Glutamatergic neuron (in vitro differentiated cells): ENCODE measurements around the gene PCDHA1. TPM values are rescaled to one million over a fixed set of nuclear protein-coding genes. Genes with fewer than 3 reads are reported as not detected.
A peak's percentile ranks its signal among the peaks of the same experiment; 100 is the strongest.
"Not testable (repeated sequence)": the region's sequence is repeated elsewhere in the genome, so short reads cannot be mapped to it uniquely, and the experiment has no call there.

Experiments used
- DNase-seq: peaks from one replicate; pipeline ENCODE4 v3.0.0; 2022
- H3K27ac Mint-ChIP-seq: one replicate; pipeline ENCODE4 v1.8.0; 2020; ENCODE audit warnings: mild to moderate bottlenecking, mixed read lengths, inconsistent platforms; ENCODE audit not compliant: unreplicated experiment
- H3K27me3 Mint-ChIP-seq: one replicate; pipeline ENCODE4 v1.8.0; 2020; ENCODE audit warnings: mild to moderate bottlenecking, moderate library complexity, mixed read lengths, inconsistent platforms; ENCODE audit not compliant: unreplicated experiment
- H3K36me3 Mint-ChIP-seq: one replicate; pipeline ENCODE4 v1.8.0; 2020; ENCODE audit warnings: mild to moderate bottlenecking, mixed read lengths, inconsistent platforms; ENCODE audit not compliant: unreplicated experiment
- H3K4me1 Mint-ChIP-seq: one replicate; pipeline ENCODE4 v1.8.0; 2020; ENCODE audit warnings: mild to moderate bottlenecking, low read depth, mixed read lengths, inconsistent platforms; ENCODE audit not compliant: unreplicated experiment
- H3K4me3 Mint-ChIP-seq: one replicate; pipeline ENCODE4 v1.8.0; 2020; ENCODE audit warnings: mild to moderate bottlenecking, mixed read lengths, inconsistent platforms; ENCODE audit not compliant: unreplicated experiment
- H3K9me3 Mint-ChIP-seq: one replicate; pipeline ENCODE4 v1.8.0; 2020; ENCODE audit warnings: mild to moderate bottlenecking, moderate library complexity, mixed read lengths, inconsistent platforms; ENCODE audit not compliant: unreplicated experiment
- total RNA-seq: library from RNA; stranded (reverse); fragmentation: NEBNext Ultra II Directional; extraction: Animal tissue kit (Norgen Biotek cat#: 25700); gene quantifications from one replicate; pipeline ENCODE4 v1.2.1, GENCODE V29; 2021; ENCODE audit not compliant: unreplicated experiment
- TF ChIP-seq, protein P1 (sequence below): fragments of 200-600 bp; sonication (generic); IDR thresholded peaks from one replicate; pipeline ENCODE4 v1.5.0; 2021; ENCODE audit not compliant: partially characterized antibody, unreplicated experiment

The PCDHA1 gene
- total RNA-seq, 1 donor from 2014 or later, result 0.69 TPM

GRCh38 chr5:140808889-140809291 is 22.9 kb downstream of the PCDHA1 start:
- Mint-ChIP-seq H3K36me3 (peaks cover 48% of the 10 kb centered on the region), H3K9me3 (peaks cover 25% of the 10 kb centered on the region), H3K4me3 (peak overlapping the region; percentile 52), H3K27me3 (no peaks in the 10 kb centered on the region), H3K4me1 (peaks cover 5% of the 10 kb centered on the region), H3K27ac (no peak overlapping the region)
- no peak for DNase-seq
- TF ChIP-seq, protein P1, sequence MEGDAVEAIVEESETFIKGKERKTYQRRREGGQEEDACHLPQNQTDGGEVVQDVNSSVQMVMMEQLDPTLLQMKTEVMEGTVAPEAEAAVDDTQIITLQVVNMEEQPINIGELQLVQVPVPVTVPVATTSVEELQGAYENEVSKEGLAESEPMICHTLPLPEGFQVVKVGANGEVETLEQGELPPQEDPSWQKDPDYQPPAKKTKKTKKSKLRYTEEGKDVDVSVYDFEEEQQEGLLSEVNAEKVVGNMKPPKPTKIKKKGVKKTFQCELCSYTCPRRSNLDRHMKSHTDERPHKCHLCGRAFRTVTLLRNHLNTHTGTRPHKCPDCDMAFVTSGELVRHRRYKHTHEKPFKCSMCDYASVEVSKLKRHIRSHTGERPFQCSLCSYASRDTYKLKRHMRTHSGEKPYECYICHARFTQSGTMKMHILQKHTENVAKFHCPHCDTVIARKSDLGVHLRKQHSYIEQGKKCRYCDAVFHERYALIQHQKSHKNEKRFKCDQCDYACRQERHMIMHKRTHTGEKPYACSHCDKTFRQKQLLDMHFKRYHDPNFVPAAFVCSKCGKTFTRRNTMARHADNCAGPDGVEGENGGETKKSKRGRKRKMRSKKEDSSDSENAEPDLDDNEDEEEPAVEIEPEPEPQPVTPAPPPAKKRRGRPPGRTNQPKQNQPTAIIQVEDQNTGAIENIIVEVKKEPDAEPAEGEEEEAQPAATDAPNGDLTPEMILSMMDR, result no peak

- Mint-ChIP-seq H3K4me1 (no peaks in the 10 kb centered on the region), H3K9me3 (peaks cover 9% of the 10 kb centered on the region), H3K36me3 (peaks cover 31% of the 10 kb centered on the region), H3K27me3 (no peaks in the 10 kb centered on the region), H3K4me3 (no peak within 1 kb of the TSS), H3K27ac (no peak within 1 kb of the TSS)
- DNase-seq, result no peak
- TF ChIP-seq, protein P1, result no peak
These were observed 35.7 kb downstream of the PCDHA1 start, which contains the start of gene PCDHA5 for GRCh38 chr5:140821375-140822280. Gene PCDHA5 (plus strand): TSS chr5:140821613.

DNA sequence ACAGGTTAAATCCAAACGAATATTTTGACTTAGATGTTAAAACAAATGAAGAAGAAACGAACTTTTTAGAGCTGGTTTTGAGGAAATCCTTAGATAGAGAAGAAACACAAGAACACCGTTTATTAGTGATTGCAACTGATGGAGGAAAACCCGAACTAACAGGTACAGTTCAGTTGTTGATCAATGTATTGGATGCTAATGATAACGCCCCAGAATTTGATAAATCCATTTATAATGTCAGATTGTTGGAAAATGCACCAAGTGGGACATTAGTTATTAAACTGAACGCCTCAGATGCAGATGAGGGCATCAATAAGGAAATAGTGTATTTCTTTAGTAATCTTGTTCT is 36.3 kb downstream of the PCDHA1 start:
- H3K9me3 Mint-ChIP-seq, result peaks cover 9% of the 10 kb centered on the region
- TF ChIP-seq, protein P1, result no peak
- H3K4me1 Mint-ChIP-seq, result peaks cover 1% of the 10 kb centered on the region

DNA sequence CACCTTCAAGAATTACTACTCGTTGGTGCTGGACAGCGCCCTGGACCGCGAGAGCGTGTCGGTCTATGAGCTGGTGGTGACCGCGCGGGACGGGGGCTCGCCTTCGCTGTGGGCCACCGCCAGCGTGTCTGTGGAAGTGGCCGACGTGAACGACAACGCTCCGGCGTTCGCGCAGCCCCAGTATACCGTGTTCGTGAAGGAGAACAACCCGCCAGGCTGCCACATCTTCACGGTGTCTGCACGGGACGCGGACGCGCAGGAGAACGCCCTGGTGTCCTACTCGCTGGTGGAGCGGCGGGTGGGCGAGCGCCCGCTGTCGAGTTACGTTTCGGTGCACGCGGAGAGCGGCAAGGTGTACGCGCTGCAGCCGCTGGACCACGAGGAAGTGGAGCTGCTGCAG is 37.0 kb downstream of the PCDHA1 start:
- Mint-ChIP-seq H3K9me3 (peaks cover 14% of the 10 kb centered on the region), H3K36me3 (peaks cover 27% of the 10 kb centered on the region)
- H3K4me3 Mint-ChIP-seq, H3K4me1 Mint-ChIP-seq, H3K27me3 Mint-ChIP-seq, DNase-seq, H3K27ac Mint-ChIP-seq: not testable (repeated sequence)

More for the DNA sequence above, 36.3 kb downstream of the PCDHA1 start:
- H3K4me3 Mint-ChIP-seq, result no peak overlapping the region
- peaks cover 29% of the 10 kb centered on the region for H3K36me3 Mint-ChIP-seq
- H3K27me3 Mint-ChIP-seq, result no peaks in the 10 kb centered on the region
- no peak for DNase-seq
- H3K27ac Mint-ChIP-seq, result no peak overlapping the region

- Mint-ChIP-seq H3K27me3 (peaks cover 6% of the 10 kb centered on the region), H3K4me3 (no peak overlapping the region), H3K9me3 (peaks cover 18% of the 10 kb centered on the region), H3K4me1 (peaks cover 3% of the 10 kb centered on the region), H3K36me3 (peaks cover 28% of the 10 kb centered on the region), H3K27ac (no peak overlapping the region)
- TF ChIP-seq, protein P1, result no peak
- DNase-seq, result no peak
These were observed 37.5 kb downstream of the PCDHA1 start for GRCh38 chr5:140823475-140823874.
